ENCODE data around the gene CDH13.

The CDH13 gene

DNA sequence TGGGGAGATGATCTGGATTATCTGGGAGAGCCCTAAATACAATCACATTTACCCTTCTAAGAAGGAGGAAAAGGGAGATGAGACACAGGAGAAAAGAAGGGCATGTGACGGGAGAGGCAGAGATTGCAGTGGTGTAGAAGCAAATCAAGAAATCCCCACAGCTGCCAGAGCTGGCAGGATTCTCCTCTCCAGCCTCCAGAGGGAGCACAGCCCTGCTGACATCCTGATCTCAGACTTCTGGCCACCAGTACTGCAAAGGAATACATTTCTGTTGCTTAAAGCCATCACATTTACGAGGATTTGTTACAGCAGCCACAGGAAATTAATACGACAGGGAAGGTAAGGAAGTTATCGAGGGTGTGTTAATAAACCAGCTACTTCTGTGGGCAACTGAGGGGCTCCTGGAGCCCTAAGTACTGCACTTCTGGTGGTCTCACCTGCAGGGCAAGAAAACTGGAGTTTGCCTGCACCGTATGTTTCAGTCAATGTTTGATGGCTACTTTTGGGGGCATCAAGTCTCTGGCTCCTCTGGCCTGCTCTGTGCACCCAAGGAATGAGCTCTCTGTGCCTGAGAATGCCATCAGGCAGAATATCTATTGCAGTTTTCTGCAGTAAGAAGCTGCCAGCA is 22.9 kb upstream of the CDH13 start:
- Histone ChIP-seq H3K23ac (ENCODE audit: low read length in 2 of 2) (no peak overlapping the region), H4K91ac (ENCODE audit: low read length) (no peak overlapping the region), H3K4me3 (ENCODE audit: insufficient read depth in 1 of 2, low read depth in 1 of 2, low read length in 2 of 2) (no peak overlapping the region), H2AFZ (ENCODE audit: low read depth, low read length) (no peak overlapping the region), H4K8ac (ENCODE audit: low read length) (no peak overlapping the region), H3K9me3 (ENCODE audit: control insufficient read depth, low read length) (peaks cover 9% of the 10 kb centered on the region), H3K9ac (ENCODE audit: low read length) (no peak overlapping the region), H2AK5ac (ENCODE audit: low read length, severe bottlenecking) (no peak overlapping the region), H3K4me1 (ENCODE audit: control insufficient read depth, insufficient read depth, low read depth, low read length) (no peaks in the 10 kb centered on the region), H3K18ac (ENCODE audit: low read depth in 1 of 2, low read length in 2 of 2) (peak overlapping the region in 1 of 2 experiments; percentile 13), H2BK5ac (ENCODE audit: low read depth, low read length, poor library complexity, severe bottlenecking) (no peak overlapping the region), H3K4me2 (ENCODE audit: low read length, poor library complexity, severe bottlenecking) (no peak overlapping the region), H3K4ac (ENCODE audit: low read depth in 1 of 2, low read length in 2 of 2) (no peak overlapping the region), H2BK12ac (ENCODE audit: low read length in 2 of 2) (peak overlapping the region in 1 of 2 experiments; percentile 6), H2BK15ac (ENCODE audit: low read depth, poor library complexity, severe bottlenecking) (no peak overlapping the region), H3K36me3 (ENCODE audit: control insufficient read depth in 1 of 2, insufficient read depth in 2 of 2, low read depth in 1 of 2, low read length in 2 of 2) (no peaks in the 10 kb centered on the region), H3K27ac (ENCODE audit: low read length, poor library complexity, severe bottlenecking) (no peak overlapping the region), H2BK120ac (ENCODE audit: low read depth, low read length) (no peak overlapping the region), H3K79me1 (replicated peaks; ENCODE audit: low read length, poor library complexity, severe bottlenecking) (no peaks in the 10 kb centered on the region), H3K14ac (ENCODE audit: low read length in 2 of 2) (no peak overlapping the region), H3K27me3 (ENCODE audit: control insufficient read depth in 1 of 2, insufficient read depth in 1 of 2, low read length in 2 of 2) (peaks cover 5 to 16% of the 10 kb centered on the region in 2 experiments)
- WGBS = 28% methylated on average over 5 of the region's 5 CpGs
- DNase-seq = peak; percentile 72

DNA sequence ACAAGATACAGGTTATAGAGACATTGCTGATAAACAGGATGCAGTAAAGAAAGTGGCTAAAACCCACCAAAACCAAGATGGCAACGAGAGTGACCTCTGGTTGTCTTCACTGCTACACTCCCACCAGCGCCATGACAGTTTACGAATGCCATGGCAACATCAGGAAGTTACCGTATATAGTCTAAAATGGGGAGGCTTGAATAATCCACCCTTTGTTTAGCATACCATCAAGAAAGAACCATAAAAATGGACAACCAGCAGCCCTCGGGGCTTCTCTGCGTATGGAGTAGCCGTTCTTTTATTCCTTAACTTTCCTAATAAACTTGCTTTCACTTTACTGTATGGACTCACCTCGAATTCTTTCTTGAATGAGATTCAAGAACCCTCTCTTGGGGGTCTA is 21.7 kb upstream of the CDH13 start:
- no peak overlapping the region for H4K8ac ChIP-seq (ENCODE audit: low read length)
- WGBS = 91% methylated on average over 8 of the region's 8 CpGs
- H3K4me3 ChIP-seq (ENCODE audit: insufficient read depth in 1 of 2, low read depth in 1 of 2, low read length in 2 of 2) = no peak overlapping the region
- H2AFZ ChIP-seq (ENCODE audit: low read depth, low read length) = no peak overlapping the region
- H2AK5ac ChIP-seq (ENCODE audit: low read length, severe bottlenecking) = no peak overlapping the region
- H2BK15ac ChIP-seq (ENCODE audit: low read depth, poor library complexity, severe bottlenecking) = no peak overlapping the region
- H3K14ac ChIP-seq (ENCODE audit: low read length in 2 of 2) = no peak overlapping the region
- H2BK120ac ChIP-seq (ENCODE audit: low read depth, low read length) = no peak overlapping the region
- H2BK12ac ChIP-seq (ENCODE audit: low read length in 2 of 2) = no peak overlapping the region
- H2BK5ac ChIP-seq (ENCODE audit: low read depth, low read length, poor library complexity, severe bottlenecking) = no peak overlapping the region
- no peak overlapping the region for H3K4me2 ChIP-seq (ENCODE audit: low read length, poor library complexity, severe bottlenecking)
- H3K9ac ChIP-seq (ENCODE audit: low read length) = no peak overlapping the region
- no peak overlapping the region for H3K23ac ChIP-seq (ENCODE audit: low read length in 2 of 2)
- peaks cover 7% of the 10 kb centered on the region for H3K9me3 ChIP-seq (ENCODE audit: control insufficient read depth, low read length)
- H3K79me1 ChIP-seq (replicated peaks; ENCODE audit: low read length, poor library complexity, severe bottlenecking) = no peaks in the 10 kb centered on the region
- H3K27me3 ChIP-seq (ENCODE audit: control insufficient read depth in 1 of 2, insufficient read depth in 1 of 2, low read length in 2 of 2) = peaks cover 5 to 14% of the 10 kb centered on the region in 2 experiments
- no peak overlapping the region for H3K27ac ChIP-seq (ENCODE audit: low read length, poor library complexity, severe bottlenecking)
- DNase-seq = no peak
- no peaks in the 10 kb centered on the region for H3K36me3 ChIP-seq (ENCODE audit: control insufficient read depth in 1 of 2, insufficient read depth in 2 of 2, low read depth in 1 of 2, low read length in 2 of 2)
- H3K4me1 ChIP-seq (ENCODE audit: control insufficient read depth, insufficient read depth, low read depth, low read length) = no peaks in the 10 kb centered on the region
- no peak overlapping the region for H3K18ac ChIP-seq (ENCODE audit: low read depth in 1 of 2, low read length in 2 of 2)
- no peak overlapping the region for H3K4ac ChIP-seq (ENCODE audit: low read depth in 1 of 2, low read length in 2 of 2)
- H4K91ac ChIP-seq (ENCODE audit: low read length) = no peak overlapping the region

DNA sequence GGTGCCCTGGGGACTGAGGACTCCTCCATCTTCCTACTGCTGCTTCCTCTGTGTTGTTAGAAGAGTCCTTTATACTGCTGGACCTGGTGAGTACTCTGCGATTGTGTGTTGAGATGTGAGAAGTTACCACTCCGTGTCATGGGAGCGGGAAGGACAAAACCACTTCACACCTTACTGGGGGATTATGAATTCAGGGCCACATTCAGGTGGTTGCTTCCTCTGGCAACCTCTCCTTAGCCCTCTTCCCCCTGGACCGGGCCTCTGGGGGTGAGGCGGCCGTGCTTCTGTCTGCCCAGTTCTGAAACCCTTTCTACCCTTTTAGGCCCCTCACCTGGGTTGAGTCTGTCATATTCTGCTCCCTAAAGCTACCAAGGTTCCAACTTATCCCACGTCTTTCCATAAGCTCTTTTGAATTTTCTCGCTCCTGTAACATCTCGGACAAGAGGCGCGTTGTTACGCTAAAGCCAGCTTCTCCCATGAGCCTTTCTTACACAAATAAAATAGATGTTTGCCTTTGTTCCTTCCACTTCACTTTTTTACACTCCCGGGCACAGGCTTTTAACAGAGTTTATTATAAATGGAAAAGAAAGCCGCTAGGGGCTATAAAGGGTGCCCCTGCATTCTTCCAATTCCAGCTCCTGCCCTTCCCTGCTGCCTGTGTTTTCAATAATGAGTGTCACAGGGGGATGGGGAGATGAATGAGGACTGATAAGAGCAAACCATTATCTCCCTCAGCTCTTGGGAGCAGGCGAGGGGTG is 20.7 kb upstream of the CDH13 start:
- H4K91ac ChIP-seq (ENCODE audit: low read length) = no peak overlapping the region
- H3K18ac ChIP-seq (ENCODE audit: low read depth in 1 of 2, low read length in 2 of 2) = no peak overlapping the region
- no peak overlapping the region for H3K23ac ChIP-seq (ENCODE audit: low read length in 2 of 2)
- H3K4me3 ChIP-seq (ENCODE audit: insufficient read depth in 1 of 2, low read depth in 1 of 2, low read length in 2 of 2) = no peak overlapping the region
- H4K8ac ChIP-seq (ENCODE audit: low read length) = no peak overlapping the region
- no peaks in the 10 kb centered on the region for H3K36me3 ChIP-seq (ENCODE audit: control insufficient read depth in 1 of 2, insufficient read depth in 2 of 2, low read depth in 1 of 2, low read length in 2 of 2)
- peaks cover 1% of the 10 kb centered on the region for H3K9me3 ChIP-seq (ENCODE audit: control insufficient read depth, low read length)
- no peak overlapping the region for H2BK120ac ChIP-seq (ENCODE audit: low read depth, low read length)
- no peak overlapping the region for H3K27ac ChIP-seq (ENCODE audit: low read length, poor library complexity, severe bottlenecking)
- no peak overlapping the region for H3K14ac ChIP-seq (ENCODE audit: low read length in 2 of 2)
- no peaks in the 10 kb centered on the region for H3K4me1 ChIP-seq (ENCODE audit: control insufficient read depth, insufficient read depth, low read depth, low read length)
- no peak overlapping the region for H3K9ac ChIP-seq (ENCODE audit: low read length)
- DNase-seq = no peak
- no peak overlapping the region for H2AFZ ChIP-seq (ENCODE audit: low read depth, low read length)
- no peak overlapping the region for H3K4me2 ChIP-seq (ENCODE audit: low read length, poor library complexity, severe bottlenecking)
- H3K79me1 ChIP-seq (replicated peaks; ENCODE audit: low read length, poor library complexity, severe bottlenecking) = no peaks in the 10 kb centered on the region
- peaks cover 5 to 14% of the 10 kb centered on the region in 2 experiments for H3K27me3 ChIP-seq (ENCODE audit: control insufficient read depth in 1 of 2, insufficient read depth in 1 of 2, low read length in 2 of 2)
- H3K4ac ChIP-seq (ENCODE audit: low read depth in 1 of 2, low read length in 2 of 2) = no peak overlapping the region
- H2BK15ac ChIP-seq (ENCODE audit: low read depth, poor library complexity, severe bottlenecking) = no peak overlapping the region
- WGBS = 66% methylated on average over 12 of the region's 15 CpGs
- H2BK5ac ChIP-seq (ENCODE audit: low read depth, low read length, poor library complexity, severe bottlenecking) = no peak overlapping the region
- H2BK12ac ChIP-seq (ENCODE audit: low read length in 2 of 2) = no peak overlapping the region
- H2AK5ac ChIP-seq (ENCODE audit: low read length, severe bottlenecking) = no peak overlapping the region

DNA sequence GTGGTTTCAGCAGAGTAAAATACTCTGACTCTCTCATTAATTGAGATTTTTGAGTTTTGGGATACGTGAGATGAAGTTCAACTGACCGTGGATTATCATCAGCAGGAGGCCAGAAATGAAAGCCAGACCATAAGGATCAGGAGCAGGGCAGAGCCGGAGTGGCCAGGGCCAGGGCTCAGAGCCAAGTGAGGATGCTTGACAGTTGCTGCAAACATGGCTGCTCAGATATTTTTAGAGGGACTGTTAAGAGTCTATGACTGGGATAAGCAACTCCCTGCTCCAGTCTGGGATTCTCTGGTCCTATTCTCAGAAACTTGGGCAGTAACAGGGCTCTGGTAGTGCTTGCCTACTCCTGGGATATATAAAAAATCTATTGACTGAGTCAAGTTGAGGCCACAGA is 17.6 kb upstream of the CDH13 start:
- H3K4ac ChIP-seq (ENCODE audit: low read depth in 1 of 2, low read length in 2 of 2) = no peak overlapping the region
- WGBS = 93% methylated on average over 3 of the region's 3 CpGs
- no peak overlapping the region for H3K4me2 ChIP-seq (ENCODE audit: low read length, poor library complexity, severe bottlenecking)
- H3K18ac ChIP-seq (ENCODE audit: low read depth in 1 of 2, low read length in 2 of 2) = no peak overlapping the region
- no peak overlapping the region for H4K91ac ChIP-seq (ENCODE audit: low read length)
- no peak overlapping the region for H3K14ac ChIP-seq (ENCODE audit: low read length in 2 of 2)
- no peaks in the 10 kb centered on the region for H3K79me1 ChIP-seq (replicated peaks; ENCODE audit: low read length, poor library complexity, severe bottlenecking)
- no peaks in the 10 kb centered on the region for H3K4me1 ChIP-seq (ENCODE audit: control insufficient read depth, insufficient read depth, low read depth, low read length)
- H2BK12ac ChIP-seq (ENCODE audit: low read length in 2 of 2) = no peak overlapping the region
- H2BK5ac ChIP-seq (ENCODE audit: low read depth, low read length, poor library complexity, severe bottlenecking) = no peak overlapping the region
- H3K27me3 ChIP-seq (ENCODE audit: control insufficient read depth in 1 of 2, insufficient read depth in 1 of 2, low read length in 2 of 2) = peaks cover 0 to 28% of the 10 kb centered on the region in 2 experiments
- H3K27ac ChIP-seq (ENCODE audit: low read length, poor library complexity, severe bottlenecking) = no peak overlapping the region
- H3K9ac ChIP-seq (ENCODE audit: low read length) = no peak overlapping the region
- no peak overlapping the region for H2AFZ ChIP-seq (ENCODE audit: low read depth, low read length)
- no peaks in the 10 kb centered on the region for H3K36me3 ChIP-seq (ENCODE audit: control insufficient read depth in 1 of 2, insufficient read depth in 2 of 2, low read depth in 1 of 2, low read length in 2 of 2)
- no peak overlapping the region for H2AK5ac ChIP-seq (ENCODE audit: low read length, severe bottlenecking)
- H3K4me3 ChIP-seq (ENCODE audit: insufficient read depth in 1 of 2, low read depth in 1 of 2, low read length in 2 of 2) = no peak overlapping the region
- H3K23ac ChIP-seq (ENCODE audit: low read length in 2 of 2) = no peak overlapping the region
- no peak overlapping the region for H4K8ac ChIP-seq (ENCODE audit: low read length)
- no peak overlapping the region for H2BK15ac ChIP-seq (ENCODE audit: low read depth, poor library complexity, severe bottlenecking)
- no peak overlapping the region for H2BK120ac ChIP-seq (ENCODE audit: low read depth, low read length)
- no peaks in the 10 kb centered on the region for H3K9me3 ChIP-seq (ENCODE audit: control insufficient read depth, low read length)
- DNase-seq = no peak
